Keratinocyte (primary cell): ENCODE data around the gene EPHB3. TPM values are rescaled to one million over a fixed set of nuclear protein-coding genes. Genes with fewer than 3 reads are reported as not detected.

Experiments
- DNase-seq: peaks from one replicate; pipeline ENCODE4 v3.0.0-alpha.2; 2011; ENCODE audit warnings: low read depth, missing footprints, low spot score
- FAIRE-seq: peaks from 2 replicates; lab custom pipeline; 2011; peaks lifted over from hg19 to GRCh38; lab: Jason Lieb, UNC
- H2AFZ ChIP-seq: 2 replicates; pipeline ENCODE4 v1.6.0; 2012; ENCODE audit warnings: low read length, control low read depth, inconsistent platforms; ENCODE audit not compliant: control insufficient read depth
- H3K27ac ChIP-seq: 2 replicates; pipeline ENCODE4 v1.5.1; 2011; ENCODE audit warnings: low read length; ENCODE audit not compliant: control insufficient read depth, insufficient read depth
- H3K27me3 ChIP-seq: 3 replicates; pipeline ENCODE4 v1.6.0; 2011; ENCODE audit warnings: low read length; ENCODE audit not compliant: control insufficient read depth, insufficient read depth; ENCODE audit errors: extremely low read depth
- H3K36me3 ChIP-seq, 2 experiments: 2 replicates in 1 of 2; 3 replicates in 1 of 2; pipeline ENCODE4 v1.5.1; 2011; ENCODE audit warnings: low read length in 2 of 2, mild to moderate bottlenecking in 1 of 2; ENCODE audit not compliant: control insufficient read depth in 2 of 2, insufficient read depth in 2 of 2; ENCODE audit errors: extremely low read depth in 1 of 2
- H3K4me1 ChIP-seq: 3 replicates; pipeline ENCODE4 v1.5.1; 2011; ENCODE audit warnings: low read length; ENCODE audit not compliant: control insufficient read depth, insufficient read depth; ENCODE audit errors: extremely low read depth
- H3K4me2 ChIP-seq: 3 replicates; pipeline ENCODE4 v1.6.0; 2011; ENCODE audit warnings: low read depth, low read length; ENCODE audit not compliant: control insufficient read depth, insufficient read depth; ENCODE audit errors: extremely low read depth
- H3K4me3 ChIP-seq, 3 experiments: fragments of 200-600 bp in 1 of 3; sonication (generic) in 1 of 3; 2 replicates in 2 of 3; 3 replicates in 1 of 3; pipeline ENCODE4 v1.5.1; 2011 to 2016; ENCODE audit warnings: low read length in 3 of 3, mild to moderate bottlenecking in 3 of 3, control low read depth in 2 of 3, inconsistent platforms in 1 of 3, low read depth in 1 of 3, mixed read lengths in 1 of 3, mixed run types in 1 of 3, moderate library complexity in 1 of 3; ENCODE audit not compliant: control insufficient read depth in 2 of 3, insufficient read depth in 2 of 3; ENCODE audit errors: extremely low read depth in 1 of 3
- H3K79me2 ChIP-seq: 2 replicates; pipeline ENCODE4 v1.6.0; 2012; ENCODE audit warnings: low read length; ENCODE audit not compliant: control insufficient read depth, insufficient read depth
- H3K9ac ChIP-seq: 3 replicates; pipeline ENCODE4 v1.6.0; 2011; ENCODE audit warnings: low read length; ENCODE audit not compliant: control insufficient read depth, insufficient read depth; ENCODE audit errors: extremely low read depth
- H3K9me1 ChIP-seq: 3 replicates; pipeline ENCODE4 v1.6.0; 2011; ENCODE audit warnings: low read length; ENCODE audit not compliant: control insufficient read depth, insufficient read depth; ENCODE audit errors: extremely low read depth
- H3K9me3 ChIP-seq: 2 replicates; pipeline ENCODE4 v1.5.1; 2012; ENCODE audit warnings: low read depth, low read length; ENCODE audit not compliant: control insufficient read depth
- H4K20me1 ChIP-seq: 3 replicates; pipeline ENCODE4 v1.6.0; 2011; ENCODE audit warnings: low read length; ENCODE audit not compliant: control insufficient read depth, insufficient read depth; ENCODE audit errors: extremely low read depth
- CTCF ChIP-seq, 3 experiments: IDR thresholded peaks in 1 of 3; conservative IDR thresholded peaks in 1 of 3; optimal IDR thresholded peaks in 1 of 3; 2 replicates in 2 of 3; 3 replicates in 1 of 3; pipeline versions ENCODE3 to v1.5.1; 2011; ENCODE audit warnings: low read length in 3 of 3, mild to moderate bottlenecking in 3 of 3, moderate library complexity in 2 of 3, control low read depth in 1 of 3, inconsistent platforms in 1 of 3; ENCODE audit not compliant: insufficient read depth in 2 of 3; ENCODE audit errors: extremely low read depth in 1 of 3
- EZH2 ChIP-seq: IDR thresholded peaks from one replicate; pipeline ENCODE4 v1.6.1; 2012; ENCODE audit warnings: inconsistent platforms, mild to moderate bottlenecking, low read length, moderate library complexity
- dilution Hi-C: fragments of 300-500 bp; cut with MboI; formaldehyde crosslinking; loops from one replicate; pipeline ENCODE4 v1.7.0; 2020; ENCODE audit warnings: low sequenced_read_pairs; ENCODE audit not compliant: extremely low pct_ligation_motif_present
- polyA plus RNA-seq, 5 experiments: library from polyadenylated mRNA; depleted of rRNA in 3 of 5; stranded (reverse) in 3 of 5; stranded (forward) in 1 of 5; unstranded in 1 of 5; fragments of >200 nt; gene quantifications; 1 replicate in 1 of 5; 2 replicates in 3 of 5; 3 replicates in 1 of 5; pipeline versions ENCODE4 v1.2.1 to v1.2.3, GENCODE V29; 2011 to 2012; ENCODE audit warnings: missing spikeins in 2 of 5, low read depth in 1 of 5, low replicate concordance in 1 of 5

Gene EPHB3
- polyA plus RNA-seq, 1 donor (not counting 4 experiments of a cell fraction or from before 2014, with no cell fraction given), result 2.2 TPM

- Histone ChIP-seq H4K20me1 (no peaks in the 10 kb centered on the region), H3K4me1 (peaks cover 23% of the 10 kb centered on the region), H3K9me1 (no peaks in the 10 kb centered on the region), H3K9me3 (no peaks in the 10 kb centered on the region), H3K27me3 (no peaks in the 10 kb centered on the region), H3K9ac (no peak overlapping the region), H3K79me2 (no peaks in the 10 kb centered on the region), H3K36me3 (no peaks in the 10 kb centered on the region), H2AFZ (no peak overlapping the region), H3K4me2 (peak overlapping the region; percentile 91), H3K27ac (no peak overlapping the region), H3K4me3 (no peak overlapping the region)
- TF ChIP-seq EZH2 (no peak), CTCF (optimal IDR thresholded peaks at IDR 0.05 in 1 of 3, IDR thresholded peaks at IDR 0.05 in 1 of 3, conservative IDR thresholded peaks at IDR 0.05 in 1 of 3; ENCODE audit: extremely low read depth in 1 of 3, insufficient read depth in 2 of 3, low read length in 3 of 3) (no peak)
- dilution Hi-C loops, result no loop called here
- FAIRE-seq (peak; percentile 97), DNase-seq (no peak)
These were observed 37.6 kb upstream of the EPHB3 start for GRCh38 chr3:184523825-184524615.

- FAIRE-seq (no peak), DNase-seq (no peak)
- H3K4me3 ChIP-seq, result peak overlapping the region; percentile 45 to 76 (median 75)
- peak overlapping the region; percentile 66 for H3K9ac ChIP-seq
- peak overlapping the region; percentile 91 for H3K4me2 ChIP-seq
- H3K4me1 ChIP-seq, result peaks cover 23% of the 10 kb centered on the region
- no peaks in the 10 kb centered on the region for H3K9me1 ChIP-seq
- H3K27ac ChIP-seq, result no peak overlapping the region
- TF ChIP-seq CTCF (optimal IDR thresholded peaks at IDR 0.05 in 1 of 3, IDR thresholded peaks at IDR 0.05 in 1 of 3, conservative IDR thresholded peaks at IDR 0.05 in 1 of 3; ENCODE audit: extremely low read depth in 1 of 3, insufficient read depth in 2 of 3, low read length in 3 of 3) (no peak), EZH2 (no peak)
- H4K20me1 ChIP-seq, result no peaks in the 10 kb centered on the region
- H3K36me3 ChIP-seq, result no peaks in the 10 kb centered on the region
- dilution Hi-C loops, result no loop called here
- H3K9me3 ChIP-seq, result no peaks in the 10 kb centered on the region
- no peaks in the 10 kb centered on the region for H3K79me2 ChIP-seq
- H2AFZ ChIP-seq, result peak overlapping the region; percentile 94
- H3K27me3 ChIP-seq, result no peaks in the 10 kb centered on the region
These were observed 36.6 kb upstream of the EPHB3 start for GRCh38 chr3:184524981-184525336.
